GM18517 (cell line): ENCODE measurements around the gene C9orf85.
"Not testable (repeated sequence)": the region's sequence is repeated elsewhere in the genome, so short reads cannot be mapped to it uniquely, and the experiment has no call there.

Source experiments
- ATAC-seq: cut with Tn5 transposase; IDR thresholded peaks from one replicate; pipeline ENCODE4 v1.9.1; 2021; ENCODE audit warnings: mild to moderate bottlenecking, moderate library complexity; ENCODE audit not compliant: unreplicated experiment

The C9orf85 gene

GRCh38 chr9:71937898-71938297, 26.5 kb downstream of the C9orf85 start:
- ATAC-seq, result no peak

- ATAC-seq, result no peak
Observed at GRCh38 chr9:71941060-71941568, 29.7 kb downstream of the C9orf85 start.

DNA sequence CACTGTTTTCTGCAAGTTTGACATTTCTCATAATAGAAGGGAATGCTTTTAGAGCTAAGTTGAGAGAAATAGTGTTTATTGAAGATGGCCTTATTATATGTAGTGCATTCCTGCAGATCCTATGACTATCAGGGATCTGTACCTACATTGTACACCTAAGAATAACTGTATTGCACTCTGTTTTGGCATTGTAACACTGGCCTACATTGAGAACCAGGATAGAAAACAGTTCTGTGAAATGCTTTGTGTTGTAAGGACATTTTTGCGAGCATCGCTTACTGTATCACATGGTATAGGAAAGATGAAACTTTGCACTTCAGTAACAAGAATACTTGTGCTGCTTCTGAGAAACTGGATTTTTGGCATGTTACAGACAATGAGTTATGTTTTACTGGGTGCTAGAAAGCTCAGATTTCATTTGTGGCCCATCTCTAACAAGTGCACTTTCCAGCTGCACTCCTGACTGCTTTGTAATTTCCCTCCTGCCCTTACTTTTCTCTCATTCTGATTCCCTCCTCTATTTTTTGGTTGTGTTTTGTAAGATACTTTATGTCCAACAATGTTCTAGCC, 30.6 kb downstream of the C9orf85 start:
- no peak for ATAC-seq

DNA sequence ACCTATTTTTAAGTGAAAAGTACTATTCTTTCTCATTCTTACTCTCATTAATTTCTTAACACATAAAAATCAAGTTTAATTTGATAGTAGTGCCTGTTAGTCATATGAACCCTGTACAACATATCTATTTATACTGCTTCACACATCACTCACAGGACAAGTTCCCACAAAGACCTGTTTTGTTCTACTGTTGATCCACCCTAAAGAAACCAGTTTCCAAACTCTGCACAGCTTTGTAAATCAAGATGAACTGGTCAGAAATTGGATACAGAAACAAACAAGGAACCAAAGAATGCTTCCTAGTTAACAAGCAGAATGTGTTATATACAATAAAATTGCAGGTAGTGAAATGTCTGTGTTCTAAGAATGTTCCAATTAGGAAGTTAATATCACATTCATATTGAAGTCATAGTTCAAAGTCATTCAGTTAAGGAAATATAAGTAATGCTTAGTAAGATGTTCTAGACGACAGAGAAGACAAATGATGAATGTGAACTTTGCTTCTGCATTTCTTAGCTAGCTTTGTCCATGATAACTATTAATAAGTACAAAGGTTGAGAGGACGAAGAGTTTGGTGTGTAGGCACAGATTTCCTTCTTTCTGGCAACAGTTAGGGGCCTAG, 33.4 kb downstream of the C9orf85 start:
- ATAC-seq, result no peak

GRCh38 chr9:71954652-71955051, 43.2 kb downstream of the C9orf85 start:
- ATAC-seq, result not testable (repeated sequence)

DNA sequence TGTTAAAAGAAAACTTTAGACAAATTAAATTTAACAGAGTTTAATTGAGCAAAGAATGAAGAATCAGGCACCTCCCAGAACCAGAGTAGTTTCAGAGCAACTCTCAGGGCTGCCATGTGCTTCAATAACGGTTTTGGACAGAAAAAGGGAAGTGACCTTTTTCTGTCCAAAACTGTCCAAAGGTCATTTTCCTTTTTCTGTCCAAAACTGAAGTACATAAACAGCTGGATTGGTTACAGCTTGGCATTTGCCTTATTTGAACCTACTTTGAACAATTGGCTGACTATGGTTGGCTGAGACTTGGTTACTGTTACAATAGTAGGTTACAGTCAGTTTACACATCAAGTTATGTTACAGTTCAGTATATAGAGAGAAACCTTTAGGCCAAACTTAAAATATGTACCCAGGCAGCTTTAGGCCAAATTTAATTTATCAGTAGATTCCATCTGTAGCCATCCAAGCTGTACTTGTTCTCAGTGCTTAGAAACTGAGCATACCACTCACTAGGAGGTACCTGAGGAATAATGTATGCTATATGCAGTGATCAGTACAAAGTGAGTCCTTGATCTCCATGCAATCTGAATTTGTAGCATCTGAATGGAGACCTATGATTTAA, 44.0 kb downstream of the C9orf85 start:
- peak; percentile 58 for ATAC-seq

DNA sequence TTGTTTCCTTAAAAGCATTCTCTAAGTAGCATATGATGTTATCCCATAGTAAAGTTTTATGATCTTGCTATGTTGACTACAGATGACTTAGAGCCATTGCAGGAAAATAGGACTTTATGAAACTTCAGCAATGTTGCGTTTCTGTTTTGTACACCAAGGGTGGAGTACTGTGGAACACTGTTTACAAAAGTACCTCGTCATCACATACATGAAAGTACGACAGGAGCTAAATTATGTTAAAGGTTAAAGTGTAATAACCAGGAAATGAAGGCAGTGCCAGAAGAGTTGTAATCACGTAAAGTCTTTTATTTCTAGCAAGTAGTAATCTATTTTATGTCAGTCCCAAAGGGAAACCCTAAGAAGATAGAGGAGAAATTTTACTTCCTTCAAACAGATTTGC, 50.9 kb downstream of the C9orf85 start:
- no peak for ATAC-seq

- not testable (repeated sequence) for ATAC-seq
Observed at GRCh38 chr9:71963471-71963996, 52.1 kb downstream of the C9orf85 start.

DNA sequence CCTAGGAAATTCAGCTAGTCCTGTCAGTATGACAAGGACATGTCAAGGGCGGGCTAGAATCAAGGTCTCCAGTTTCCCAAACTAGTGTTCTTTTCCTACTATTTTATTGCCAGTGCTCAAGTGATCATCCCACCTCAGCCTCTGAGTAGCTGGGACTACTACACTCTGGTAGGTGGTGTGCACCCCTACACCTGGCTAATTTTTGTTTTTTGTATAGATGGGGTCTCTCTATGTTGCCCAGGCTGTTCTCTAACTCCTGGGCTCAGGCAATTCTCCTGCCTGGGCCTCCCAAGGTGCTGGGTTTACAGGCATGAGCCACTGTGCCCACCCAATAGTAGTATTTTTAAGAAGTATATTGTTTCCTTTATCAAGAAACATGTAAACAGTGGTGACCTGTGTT, 54.0 kb downstream of the C9orf85 start:
- no peak for ATAC-seq

DNA sequence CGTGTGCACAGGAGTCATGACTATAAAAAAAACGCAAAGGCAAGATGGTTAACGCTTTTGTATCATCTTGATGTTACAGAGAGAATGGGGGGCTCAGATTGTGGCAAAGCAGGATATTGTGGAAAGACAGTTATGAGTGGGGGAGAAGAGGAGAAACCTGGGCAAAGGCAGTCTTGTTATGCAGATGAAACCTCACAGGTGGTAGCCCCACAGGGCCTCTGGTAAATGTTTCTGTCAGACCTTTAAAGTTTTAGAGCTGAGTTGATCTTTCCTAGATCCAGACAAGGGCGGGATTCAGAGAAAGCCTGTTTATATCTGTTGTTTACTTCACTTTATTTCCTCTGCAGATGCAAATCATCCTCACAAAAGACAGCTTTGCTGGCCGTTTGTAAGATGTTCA, 55.2 kb downstream of the C9orf85 start:
- ATAC-seq, result no peak

DNA sequence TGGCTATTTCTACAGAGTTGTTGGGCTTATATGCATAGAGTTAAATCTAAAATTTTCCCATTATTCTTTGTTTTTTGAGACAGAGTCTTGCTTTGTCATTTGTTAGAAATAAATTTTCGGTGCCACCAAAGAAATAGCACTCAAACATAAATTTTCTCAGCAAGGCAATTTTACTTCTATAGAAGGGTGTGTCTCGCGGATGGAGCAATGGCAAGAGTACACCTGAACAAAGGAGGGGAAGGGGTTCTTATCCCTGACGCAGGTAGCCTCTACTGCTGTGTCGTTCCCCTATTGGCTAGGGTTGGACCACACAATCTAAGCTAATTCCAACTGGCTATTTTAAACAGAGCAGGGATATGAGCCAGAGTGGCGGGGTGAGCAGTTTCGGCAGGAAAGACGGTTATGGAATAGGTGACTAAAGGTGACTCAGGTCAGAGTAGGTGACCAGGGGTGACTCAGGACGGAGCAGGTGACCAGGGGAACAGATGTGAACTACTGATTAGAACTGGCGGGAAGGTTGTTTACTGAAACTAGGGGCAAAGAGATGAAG, 57.2 kb downstream of the C9orf85 start:
- no peak for ATAC-seq

GRCh38 chr9:71975833-71976232, 64.4 kb downstream of the C9orf85 start:
- no peak for ATAC-seq

GRCh38 chr9:71977003-71977402, 65.6 kb downstream of the C9orf85 start:
- ATAC-seq, result no peak

- no peak for ATAC-seq
Observed at GRCh38 chr9:71980266-71981190, 69.1 kb downstream of the C9orf85 start.

GRCh38 chr9:71981944-71982343, 70.5 kb downstream of the C9orf85 start:
- no peak for ATAC-seq

- ATAC-seq, result no peak
Observed at GRCh38 chr9:71984403-71984802, 73.0 kb downstream of the C9orf85 start.

DNA sequence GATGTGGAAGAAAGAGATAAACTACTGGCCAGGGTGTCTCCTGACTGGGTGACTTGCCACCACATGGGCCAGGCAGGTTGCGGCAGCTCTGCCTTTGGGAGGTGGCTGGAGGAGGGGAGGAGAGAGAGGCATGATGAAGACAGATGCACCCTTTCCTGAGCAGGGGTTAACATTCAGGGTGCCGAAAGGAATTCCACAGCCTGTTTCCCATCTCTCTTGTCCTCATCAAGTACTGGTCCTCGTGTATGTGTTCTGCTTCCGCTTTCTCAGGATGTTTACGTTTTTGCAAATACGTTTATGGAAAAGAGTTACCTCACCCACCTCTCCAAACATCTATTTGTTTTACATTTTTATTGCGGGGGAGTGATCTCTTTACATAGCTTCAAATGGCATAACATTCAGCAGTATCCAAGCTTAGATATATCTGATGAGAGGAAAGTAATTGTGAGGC, 73.4 kb downstream of the C9orf85 start:
- no peak for ATAC-seq

- no peak for ATAC-seq
Observed at GRCh38 chr9:71985297-71985911, 74.0 kb downstream of the C9orf85 start.

- ATAC-seq, result no peak
Observed at GRCh38 chr9:71986900-71987299, 75.5 kb downstream of the C9orf85 start.
